GM12873 (cell line): ENCODE measurements around the gene DNAJC4.

ENCODE experiments used
- CTCF ChIP-seq: IDR thresholded peaks from 2 replicates; pipeline ENCODE4 v1.5.1; 2012; ENCODE audit warnings: low read depth, mild to moderate bottlenecking, moderate library complexity, low read length, control low read depth; ENCODE audit not compliant: insufficient read depth; ENCODE audit errors: missing control alignments

Gene DNAJC4

DNA sequence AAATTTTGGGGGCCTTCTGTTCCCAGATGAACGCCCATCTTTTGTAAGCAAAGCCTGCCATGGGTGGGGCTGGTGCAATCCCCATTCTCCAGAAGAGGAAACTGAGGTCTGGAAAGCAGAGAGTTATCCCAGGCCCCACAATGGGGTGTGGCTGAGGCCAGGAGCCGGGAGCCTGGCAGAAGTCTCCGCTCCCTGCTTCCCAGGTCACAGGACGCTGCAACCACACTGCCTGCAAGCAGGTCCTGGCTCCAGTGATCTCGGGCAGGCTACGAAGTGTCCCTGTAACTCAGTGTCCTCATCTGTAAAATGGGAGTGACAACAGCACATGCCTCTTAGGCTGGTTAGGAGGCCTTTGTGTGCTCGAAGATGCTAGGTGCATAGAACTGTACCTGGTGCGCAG lies 22.7 kb downstream of the DNAJC4 start:
- no peak for TF ChIP-seq CTCF

- TF ChIP-seq CTCF = no peak
Measured at GRCh38 chr11:64253481-64253880, 23.1 kb downstream of the DNAJC4 start.

DNA sequence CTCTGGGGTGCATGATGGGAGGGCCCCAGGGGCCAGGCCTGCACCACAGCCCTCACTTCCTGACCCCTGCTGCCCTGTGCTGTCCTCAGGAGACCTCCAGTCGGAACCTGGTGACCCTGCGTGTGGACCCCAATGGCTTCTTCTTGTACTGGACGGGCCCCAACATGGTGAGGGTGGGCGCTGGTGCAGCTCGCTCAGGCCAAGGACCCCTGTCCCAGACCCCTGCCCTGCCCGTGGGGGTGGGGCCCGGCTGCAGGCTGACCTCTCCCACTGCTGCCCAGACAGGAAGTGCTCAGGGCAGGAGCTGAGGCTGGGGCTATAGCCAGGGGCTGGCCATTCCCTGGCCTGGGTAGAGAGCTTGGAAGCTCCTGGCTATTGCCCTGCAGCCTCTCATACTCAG lies 24.0 kb downstream of the DNAJC4 start:
- no peak for TF ChIP-seq CTCF

DNA sequence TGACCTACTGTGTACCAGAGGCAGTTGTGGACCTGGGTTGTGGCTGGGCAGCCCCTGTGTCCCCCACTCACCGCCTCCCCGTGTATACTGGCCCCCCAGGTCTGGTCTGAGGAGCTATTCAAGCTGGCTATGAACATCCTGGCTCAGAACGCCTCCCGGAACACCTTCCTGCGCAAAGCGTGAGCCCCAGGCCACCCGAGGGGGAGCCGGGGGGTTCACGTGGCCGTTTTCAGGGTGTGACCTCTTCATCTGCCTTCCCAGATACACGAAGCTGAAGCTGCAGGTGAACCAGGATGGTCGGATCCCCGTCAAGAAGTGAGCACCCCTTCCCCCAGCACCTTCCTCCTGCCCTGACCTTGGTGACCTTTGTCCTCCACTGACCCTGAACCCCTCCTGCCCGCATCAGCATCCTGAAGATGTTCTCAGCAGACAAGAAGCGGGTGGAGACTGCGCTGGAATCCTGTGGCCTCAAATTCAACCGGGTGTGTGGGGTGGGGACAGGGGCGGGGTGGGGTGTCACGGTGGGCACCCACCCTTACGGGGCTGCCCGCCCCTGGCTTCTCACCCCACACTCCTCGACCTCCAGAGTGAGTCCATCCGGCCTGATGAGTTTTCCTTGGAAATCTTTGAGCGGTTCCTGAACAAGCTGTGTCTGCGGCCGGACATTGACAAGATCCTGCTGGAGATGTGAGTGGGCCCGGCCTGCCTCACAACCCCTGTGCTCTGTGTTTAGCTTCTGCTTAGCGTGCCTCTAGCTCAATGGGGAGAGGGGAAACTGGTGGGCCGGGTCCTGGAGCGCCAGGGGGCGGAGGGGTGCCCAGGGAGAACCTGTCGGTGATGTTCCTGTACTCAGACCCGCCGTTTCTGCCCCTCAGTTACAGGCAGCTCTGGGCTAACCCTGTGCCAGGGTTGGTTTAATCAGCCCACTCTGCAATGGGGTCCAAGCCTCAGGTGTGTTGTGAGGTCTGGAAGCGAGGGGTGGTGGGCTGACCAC lies 25.1 kb downstream of the DNAJC4 start:
- TF ChIP-seq CTCF = no peak

- no peak for TF ChIP-seq CTCF
Measured at GRCh38 chr11:64256300-64256699, 26.0 kb downstream of the DNAJC4 start.

DNA sequence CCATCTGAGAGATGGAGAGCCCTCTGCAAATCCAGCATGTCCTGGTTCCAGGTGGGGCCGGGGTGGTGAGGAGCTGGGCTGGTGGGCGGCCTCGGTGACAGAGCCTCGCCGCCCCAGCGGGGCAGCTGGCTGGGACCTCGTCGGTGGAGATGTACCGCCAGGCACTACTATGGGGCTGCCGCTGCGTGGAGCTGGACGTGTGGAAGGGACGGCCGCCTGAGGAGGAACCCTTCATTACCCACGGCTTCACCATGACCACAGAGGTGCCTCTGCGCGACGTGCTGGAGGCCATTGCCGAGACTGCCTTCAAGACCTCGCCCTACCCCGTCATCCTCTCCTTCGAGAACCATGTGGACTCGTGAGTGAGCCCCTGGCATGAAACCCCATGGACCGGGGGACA lies 28.0 kb downstream of the DNAJC4 start:
- no peak for TF ChIP-seq CTCF

DNA sequence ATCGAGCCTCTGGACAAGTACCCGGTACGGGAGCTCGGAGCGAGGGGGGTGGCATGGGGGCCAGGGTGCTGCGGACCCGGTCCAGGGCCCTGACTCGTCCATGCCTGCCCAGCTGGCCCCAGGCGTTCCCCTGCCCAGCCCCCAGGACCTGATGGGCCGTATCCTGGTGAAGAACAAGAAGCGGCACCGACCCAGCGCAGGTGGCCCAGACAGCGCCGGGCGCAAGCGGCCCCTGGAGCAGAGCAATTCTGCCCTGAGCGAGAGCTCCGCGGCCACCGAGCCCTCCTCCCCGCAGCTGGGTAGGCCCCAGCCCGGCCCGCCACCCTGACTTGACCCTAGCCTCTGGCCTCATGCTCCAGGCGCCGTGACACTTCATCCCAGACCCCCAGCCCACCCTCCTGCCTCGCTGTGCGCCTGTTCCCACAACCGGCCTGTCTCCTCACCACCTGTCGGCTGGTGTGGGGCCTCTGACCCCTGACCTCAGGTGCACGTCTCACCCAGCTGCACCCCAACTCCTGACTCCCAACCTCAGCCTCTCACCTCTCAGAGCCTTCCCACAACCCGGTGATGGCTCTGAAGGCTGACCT lies 28.7 kb downstream of the DNAJC4 start:
- no peak for TF ChIP-seq CTCF
